Measurements from ENCODE around the gene DGKQ.

The DGKQ gene

GRCh38 chr4:963276-964225 is 9.8 kb downstream of the DGKQ start:
- no peak for DNase-seq (ENCODE audit: low read depth in 1 of 2, low spot score in 1 of 2)
- in situ Hi-C loops (cut with HindIII; ENCODE audit: low pct_unique_long_range_greater_than_20kb, low sequenced_read_pairs): no loop called here
- TF ChIP-seq JUND (IDR thresholded peaks at IDR 0.05; ENCODE audit: low read depth): no peak

- no peak for TF ChIP-seq JUND (IDR thresholded peaks at IDR 0.05; ENCODE audit: low read depth)
- in situ Hi-C loops (cut with HindIII; ENCODE audit: low pct_unique_long_range_greater_than_20kb, low sequenced_read_pairs): no loop called here
- no peak for DNase-seq (ENCODE audit: low read depth in 1 of 2, low spot score in 1 of 2)
Measured at GRCh38 chr4:962231-963208, 10.8 kb downstream of the DGKQ start.

DNA sequence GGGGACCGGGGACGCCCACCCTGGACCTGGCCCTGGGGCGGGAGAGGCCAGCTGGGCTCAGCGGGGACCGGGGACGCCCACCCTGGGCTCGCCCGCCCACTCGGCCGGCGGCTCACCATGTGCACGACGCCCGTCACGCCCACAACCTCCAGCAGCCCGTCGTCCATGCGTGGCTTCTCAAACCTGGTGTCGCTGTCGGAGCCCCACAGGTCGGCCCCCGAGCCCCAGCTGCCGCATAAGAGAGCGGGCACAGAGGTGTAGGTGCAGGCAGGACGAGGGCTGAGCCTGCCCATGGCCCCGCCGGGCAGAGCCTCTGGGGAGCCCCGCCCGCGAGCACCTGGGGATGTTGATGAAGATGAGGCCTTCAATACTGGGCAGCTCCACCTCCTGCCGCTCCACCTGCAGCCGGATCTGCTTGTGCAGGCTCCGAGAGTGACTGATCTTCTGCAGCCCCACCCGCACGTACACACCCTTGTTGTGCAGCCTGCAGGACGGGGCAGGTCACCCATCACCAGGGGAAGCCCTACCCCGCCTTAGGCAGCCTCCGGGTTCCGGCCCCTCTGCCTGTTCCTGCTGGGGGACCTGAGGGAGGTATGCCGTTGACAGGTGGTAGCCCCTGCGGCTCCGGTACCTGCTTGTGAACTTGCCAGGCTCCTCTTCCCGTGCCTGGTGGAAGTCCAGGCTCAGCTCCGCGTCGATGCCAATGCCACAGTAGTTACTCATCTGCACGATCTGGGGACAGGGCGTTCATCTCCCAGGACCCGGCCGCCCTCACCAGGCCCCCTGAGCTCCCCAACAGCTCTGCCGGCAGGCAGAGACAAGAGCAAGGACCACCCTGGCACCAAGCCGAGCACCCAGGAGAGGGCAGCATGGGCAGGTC is 11.8 kb downstream of the DGKQ start:
- no peak for DNase-seq (ENCODE audit: low read depth in 1 of 2, low spot score in 1 of 2)
- in situ Hi-C loops (cut with HindIII; ENCODE audit: low pct_unique_long_range_greater_than_20kb, low sequenced_read_pairs): no loop called here
- TF ChIP-seq JUND (IDR thresholded peaks at IDR 0.05; ENCODE audit: low read depth): no peak

DNA sequence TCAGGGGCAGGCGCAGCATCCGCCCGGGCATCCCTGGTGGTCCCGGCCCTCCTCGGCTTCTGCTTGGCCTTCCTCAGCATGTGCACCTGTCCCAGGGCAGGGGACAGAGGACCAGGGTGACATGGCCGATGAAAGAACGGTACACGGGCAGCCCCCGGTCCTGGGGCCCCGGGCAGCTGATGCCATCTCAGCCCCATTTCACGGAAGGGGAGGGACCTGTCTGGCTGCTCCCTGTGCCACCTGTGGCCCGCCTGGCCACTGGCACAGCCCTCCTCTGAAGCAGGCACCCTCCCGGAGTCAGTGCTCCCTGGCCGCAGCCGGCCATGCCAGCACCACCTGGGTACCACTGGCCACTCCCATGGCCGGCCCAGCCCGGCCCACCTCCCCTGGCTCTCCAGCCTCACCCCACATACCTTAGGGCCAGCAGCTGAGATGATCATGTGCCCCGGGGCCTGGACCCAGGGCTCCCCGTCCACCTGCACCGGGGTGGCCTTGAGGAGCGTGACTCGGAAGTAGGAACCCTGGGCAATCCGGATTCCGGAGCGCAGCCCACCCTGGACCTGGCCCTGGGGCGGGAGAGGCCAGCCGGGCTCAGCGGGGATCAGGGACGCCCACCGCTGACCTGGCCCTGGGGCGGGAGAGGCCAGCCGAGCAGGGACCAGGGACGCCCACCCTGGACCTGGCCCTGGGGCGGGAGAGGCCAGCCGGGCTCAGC is 12.6 kb downstream of the DGKQ start:
- DNase-seq (ENCODE audit: low read depth in 1 of 2, low spot score in 1 of 2): no peak
- TF ChIP-seq JUND (IDR thresholded peaks at IDR 0.05; ENCODE audit: low read depth): no peak
- in situ Hi-C loops (cut with HindIII; ENCODE audit: low pct_unique_long_range_greater_than_20kb, low sequenced_read_pairs): no loop called here

DNA sequence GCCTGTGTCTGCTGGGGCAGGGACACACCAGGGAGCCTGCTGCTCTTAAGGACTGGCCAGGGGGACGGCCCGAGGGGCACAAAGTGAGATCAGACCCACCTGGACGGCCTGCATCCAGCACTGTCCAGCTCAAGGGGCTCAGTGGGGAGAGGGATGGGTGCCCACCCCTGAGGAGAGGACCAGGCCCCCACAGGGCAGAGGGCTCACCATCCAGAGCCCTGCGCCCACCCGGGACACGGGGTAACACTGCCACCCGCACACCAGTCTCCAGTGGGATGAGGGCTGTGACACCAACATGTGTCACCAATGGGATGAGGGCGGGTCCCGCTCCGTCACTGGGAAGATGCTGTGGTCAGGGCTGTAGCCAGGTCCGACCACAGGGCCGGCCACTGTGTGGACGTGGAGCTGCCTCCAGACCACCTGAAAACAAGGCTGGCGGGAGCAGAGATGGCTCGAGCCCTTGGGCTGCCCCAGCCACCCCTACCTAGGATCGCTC is 13.2 kb downstream of the DGKQ start:
- DNase-seq (ENCODE audit: low read depth in 1 of 2, low spot score in 1 of 2): no peak
- no peak for TF ChIP-seq JUND (IDR thresholded peaks at IDR 0.05; ENCODE audit: low read depth)
- in situ Hi-C loops (cut with HindIII; ENCODE audit: low pct_unique_long_range_greater_than_20kb, low sequenced_read_pairs): no loop called here

DNA sequence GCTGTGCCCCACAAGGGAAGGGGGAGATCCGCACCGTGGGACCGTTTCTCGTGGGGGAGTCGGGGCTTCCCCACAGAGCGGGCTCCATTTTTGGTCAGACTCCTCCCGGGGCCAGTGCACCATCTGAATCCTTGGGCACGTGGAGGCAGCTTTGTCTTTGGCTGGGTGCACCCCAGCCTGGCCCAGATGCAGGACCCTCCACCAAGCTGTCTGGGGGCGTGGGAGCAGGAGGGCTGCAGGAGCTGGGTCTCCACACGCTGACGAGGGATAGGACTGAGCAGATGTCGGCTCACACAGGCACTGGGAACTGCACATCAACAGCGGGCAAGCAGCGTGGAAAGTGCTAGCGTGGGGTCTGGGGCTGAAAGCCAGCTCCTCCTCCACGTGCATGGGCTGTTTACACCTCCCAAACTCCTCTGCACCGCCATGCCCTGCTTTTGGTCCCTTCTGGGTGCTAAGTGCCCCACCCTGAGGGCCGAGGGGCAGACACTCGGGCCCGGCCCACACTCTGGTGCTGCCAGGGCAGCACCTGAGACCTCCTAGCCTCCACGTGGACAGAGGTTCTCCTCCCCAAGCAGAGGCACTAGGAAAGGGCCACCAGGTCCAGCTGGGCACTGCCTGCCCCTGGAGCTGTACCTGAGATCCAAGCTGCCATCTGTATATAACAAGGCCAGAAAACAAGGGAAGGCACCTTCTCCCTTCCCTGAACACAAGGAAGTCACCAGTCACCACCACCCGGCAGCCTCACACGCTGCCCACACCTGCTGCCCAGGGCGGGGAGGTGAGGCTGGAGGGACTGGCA is 13.8 kb downstream of the DGKQ start:
- DNase-seq (ENCODE audit: low read depth in 1 of 2, low spot score in 1 of 2): no peak
- in situ Hi-C loops (cut with HindIII; ENCODE audit: low pct_unique_long_range_greater_than_20kb, low sequenced_read_pairs): no loop called here
- no peak for TF ChIP-seq JUND (IDR thresholded peaks at IDR 0.05; ENCODE audit: low read depth)

DNA sequence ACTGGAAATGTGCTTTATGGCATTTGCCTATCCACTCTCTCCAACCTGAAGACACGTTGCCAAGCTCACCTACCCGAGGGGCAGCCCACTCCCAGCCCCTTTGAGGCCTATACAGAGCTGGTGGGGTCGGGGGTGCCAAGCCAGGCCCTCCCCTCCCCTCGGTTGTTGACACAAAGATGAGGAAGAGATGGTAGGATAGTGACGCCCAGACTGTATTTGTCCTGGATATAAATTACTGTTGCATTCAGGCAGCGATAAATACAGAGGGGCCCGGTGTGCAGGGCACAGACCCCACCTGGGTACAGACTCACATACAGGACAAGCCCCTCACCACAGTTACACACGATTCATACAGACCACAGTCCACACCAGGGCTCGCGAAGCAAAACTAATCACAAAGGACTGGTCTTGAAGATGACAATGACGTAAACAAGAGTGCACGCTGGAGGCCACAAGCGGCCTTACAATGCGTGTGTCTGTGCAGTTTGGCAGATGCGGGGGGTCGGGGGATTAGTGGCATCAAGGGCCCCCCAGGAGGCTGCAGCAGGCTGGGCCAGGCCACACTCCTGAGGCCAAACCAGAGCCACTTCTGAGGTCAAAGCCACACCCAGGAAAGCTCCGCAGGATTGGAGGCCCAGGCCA is 14.6 kb downstream of the DGKQ start:
- in situ Hi-C loops (cut with HindIII; ENCODE audit: low pct_unique_long_range_greater_than_20kb, low sequenced_read_pairs): no loop called here
- DNase-seq (ENCODE audit: low read depth in 1 of 2, low spot score in 1 of 2): no peak
- no peak for TF ChIP-seq JUND (IDR thresholded peaks at IDR 0.05; ENCODE audit: low read depth)

DNA sequence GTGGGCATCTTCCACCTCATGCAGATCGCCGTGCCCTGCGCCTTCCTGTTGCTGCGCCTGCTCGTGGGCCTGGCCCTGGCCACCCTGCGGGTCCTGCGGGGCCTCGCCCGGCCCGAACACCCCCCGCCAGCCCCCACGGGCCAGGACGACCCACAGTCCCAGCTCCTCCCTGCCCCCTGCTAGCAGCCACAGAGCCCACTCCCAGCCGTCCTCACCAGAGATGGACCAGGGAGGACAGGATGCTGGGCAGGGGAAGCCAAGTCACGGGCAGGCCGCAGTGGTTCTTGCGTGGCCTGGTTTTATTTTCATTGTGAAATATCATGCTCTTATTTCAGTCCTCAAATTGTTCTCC is 15.1 kb downstream of the DGKQ start:
- DNase-seq (ENCODE audit: low read depth in 1 of 2, low spot score in 1 of 2): no peak
- TF ChIP-seq JUND (IDR thresholded peaks at IDR 0.05; ENCODE audit: low read depth): no peak
- in situ Hi-C loops (cut with HindIII; ENCODE audit: low pct_unique_long_range_greater_than_20kb, low sequenced_read_pairs): no loop called here

- in situ Hi-C loops (cut with HindIII; ENCODE audit: low pct_unique_long_range_greater_than_20kb, low sequenced_read_pairs): no loop called here
- TF ChIP-seq JUND (IDR thresholded peaks at IDR 0.05; ENCODE audit: low read depth): no peak
- no peak for DNase-seq (ENCODE audit: low read depth in 1 of 2, low spot score in 1 of 2)
Measured at GRCh38 chr4:957581-958313, 15.6 kb downstream of the DGKQ start.

DNA sequence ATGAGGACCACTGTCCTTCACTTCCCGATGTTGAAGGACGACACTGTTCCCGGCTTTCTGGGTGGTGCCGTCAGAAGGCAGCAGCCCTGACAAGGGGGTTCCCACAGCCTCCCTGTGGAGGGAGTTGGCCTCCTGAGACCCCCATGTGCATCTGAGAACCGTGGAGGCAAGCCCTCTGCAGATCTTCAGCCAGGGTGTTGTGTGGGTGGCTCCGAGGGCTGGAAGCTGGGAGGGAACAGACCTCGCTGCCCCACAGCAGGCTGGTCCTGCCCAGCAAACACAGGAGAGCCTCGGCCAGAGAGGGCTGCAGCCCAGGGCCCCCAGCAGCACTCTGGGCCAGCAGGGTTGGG is 16.2 kb downstream of the DGKQ start:
- TF ChIP-seq JUND (IDR thresholded peaks at IDR 0.05; ENCODE audit: low read depth): no peak
- in situ Hi-C loops (cut with HindIII; ENCODE audit: low pct_unique_long_range_greater_than_20kb, low sequenced_read_pairs): no loop called here
- DNase-seq (ENCODE audit: low read depth in 1 of 2, low spot score in 1 of 2): no peak
